Transverse colon (tissue), 4 donors: ENCODE results near the gene FLAD1.

Source experiments
- CTCF ChIP-seq, 5 experiments: fragments of 200-600 bp in 3 of 5; fragments of 450-650 bp in 2 of 5; sonication (generic) in 3 of 5; IDR thresholded peaks; 1 replicate in 2 of 5; 2 replicates in 3 of 5; pipeline ENCODE4 v1.5.1; 2016 to 2017; ENCODE audit warnings: antibody characterized with exemption in 5 of 5, inconsistent platforms in 3 of 5, mild to moderate bottlenecking in 2 of 5, moderate library complexity in 1 of 5
- POLR2A ChIP-seq: fragments of 450-650 bp; IDR thresholded peaks from one replicate; pipeline ENCODE4 v1.6.1; 2016; ENCODE audit warnings: antibody characterized with exemption, mild to moderate bottlenecking, moderate library complexity
- POLR2AphosphoS5 ChIP-seq, 3 donors: sonication (generic); formaldehyde crosslinking; IDR thresholded peaks; one replicate each; pipeline ENCODE4 v1.6.1; 2016; ENCODE audit warnings: antibody characterized with exemption in 3 of 3

GRCh38 chr1:155037043-155037442 lies 53.9 kb downstream of the FLAD1 start:
- no peak for TF ChIP-seq POLR2A
- TF ChIP-seq CTCF (IDR thresholded peaks at IDR 0.05) = no peak
- no peak for TF ChIP-seq POLR2AphosphoS5 (IDR thresholded peaks at IDR 0.05)
